Activated T-helper 17 cell treated with anti-CD3 and anti-CD28 coated beads, Interleukin-2, amount 50 U/mL, for 72 hours (primary cell): ENCODE measurements around the gene FAM168A. TPM values are rescaled to one million over a fixed set of nuclear protein-coding genes. Genes with fewer than 3 reads are reported as not detected.
A peak's percentile ranks its signal among the peaks of the same experiment; 100 is the strongest.

Source experiments
- ATAC-seq: fragments of 150-1000 bp; cut with Tn5 transposase; replicated peaks from 2 replicates; pipeline ENCODE4 v1.10.0; 2021; ENCODE audit warnings: mild to moderate bottlenecking, moderate library complexity
- H3K27ac Mint-ChIP-seq: one replicate; pipeline ENCODE4 v1.8.0; 2022; ENCODE audit warnings: mixed read lengths
- H3K27me3 Mint-ChIP-seq: one replicate; pipeline ENCODE4 v1.8.0; 2022; ENCODE audit warnings: mixed read lengths
- H3K36me3 Mint-ChIP-seq: one replicate; pipeline ENCODE4 v1.8.0; 2022; ENCODE audit warnings: low read depth, mild to moderate bottlenecking, mixed read lengths
- H3K4me1 Mint-ChIP-seq: one replicate; pipeline ENCODE4 v1.8.0; 2022; ENCODE audit warnings: mixed read lengths
- H3K4me3 Mint-ChIP-seq: one replicate; pipeline ENCODE4 v1.8.0; 2022; ENCODE audit warnings: mild to moderate bottlenecking, mixed read lengths
- H3K9me3 Mint-ChIP-seq: one replicate; pipeline ENCODE4 v1.8.0; 2022; ENCODE audit warnings: mixed read lengths
- total RNA-seq, 2 donors: library from RNA; stranded (reverse); gene quantifications; one replicate each; pipeline ENCODE4 v1.2.3, GENCODE V29; 2022

FAM168A gene
- total RNA-seq, 2 donors from 2014 or later = 16.0 to 33.2 TPM

DNA sequence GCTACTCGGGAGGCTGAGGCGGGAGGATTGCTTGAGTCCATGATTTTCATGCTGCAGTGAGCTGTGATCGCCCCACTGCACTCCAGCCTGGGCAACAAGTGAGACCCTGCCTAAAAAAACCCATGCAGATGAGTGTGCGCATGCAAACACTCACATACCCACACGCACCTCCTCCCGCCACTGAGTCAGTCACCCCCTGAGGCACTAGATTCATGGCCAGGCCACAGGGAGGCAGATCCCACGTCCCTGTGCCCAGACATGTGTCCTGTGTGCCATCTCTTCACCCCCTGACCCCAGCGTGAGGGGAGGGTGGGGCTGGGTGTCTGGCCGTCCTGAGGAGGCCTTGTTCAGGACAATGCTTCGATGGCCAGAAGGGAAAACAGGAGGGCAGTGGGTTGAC lies 206.2 kb downstream of the FAM168A start:
- no peak overlapping the region for H3K4me3 Mint-ChIP-seq
- no peak overlapping the region for H3K27ac Mint-ChIP-seq
- H3K27me3 Mint-ChIP-seq = no peaks in the 10 kb centered on the region
- peaks cover 5% of the 10 kb centered on the region for H3K4me1 Mint-ChIP-seq
- H3K36me3 Mint-ChIP-seq = peaks cover 52% of the 10 kb centered on the region
- ATAC-seq = no peak
- no peaks in the 10 kb centered on the region for H3K9me3 Mint-ChIP-seq

DNA sequence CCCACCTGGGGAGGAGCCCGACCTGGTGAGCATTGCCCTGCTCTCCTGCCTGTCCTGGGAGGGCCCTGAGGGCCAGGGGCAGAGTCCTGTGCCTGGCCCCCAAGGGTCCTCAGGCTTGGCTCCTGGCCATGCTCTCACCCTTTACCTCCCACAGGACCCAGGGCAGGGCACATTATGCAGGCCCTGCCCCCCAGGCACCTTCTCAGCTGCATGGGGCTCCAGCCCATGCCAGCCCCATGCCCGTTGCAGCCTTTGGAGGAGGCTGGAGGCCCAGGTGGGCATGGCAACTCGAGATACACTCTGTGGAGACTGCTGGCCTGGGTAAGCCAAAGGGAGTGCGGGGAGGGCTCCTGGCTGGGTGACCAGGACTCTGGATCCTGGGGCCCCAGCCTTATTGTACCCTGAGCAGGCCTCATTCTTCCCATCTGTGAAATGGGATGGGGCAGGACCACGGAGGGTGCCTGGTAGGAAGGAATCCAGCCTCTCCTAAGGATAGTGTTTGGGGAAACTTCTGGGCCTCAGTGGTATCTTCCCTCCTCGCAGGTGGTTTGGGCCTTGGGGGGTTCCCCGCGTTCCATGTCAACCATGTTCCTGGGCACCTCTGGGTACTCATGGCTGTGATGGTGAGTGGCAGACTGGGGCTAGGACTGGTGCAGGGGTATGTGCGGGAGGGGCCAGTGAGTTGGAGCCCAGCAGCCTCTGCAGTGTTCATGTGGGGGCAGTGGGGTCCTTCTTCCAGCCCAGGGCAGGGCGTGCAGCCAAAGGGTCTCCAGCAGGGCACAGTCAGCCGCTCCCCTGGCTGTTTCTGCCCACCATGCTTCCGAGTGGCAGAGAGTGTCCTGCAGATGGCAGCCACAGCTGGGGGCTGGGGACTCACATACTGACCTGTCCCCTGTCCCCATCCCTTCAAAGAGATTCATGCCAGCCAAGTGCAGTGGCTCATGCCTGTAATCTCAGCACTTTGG lies 207.0 kb downstream of the FAM168A start:
- Mint-ChIP-seq H3K27ac (no peak overlapping the region), H3K4me1 (peaks cover 5% of the 10 kb centered on the region)
- ATAC-seq = no peak

DNA sequence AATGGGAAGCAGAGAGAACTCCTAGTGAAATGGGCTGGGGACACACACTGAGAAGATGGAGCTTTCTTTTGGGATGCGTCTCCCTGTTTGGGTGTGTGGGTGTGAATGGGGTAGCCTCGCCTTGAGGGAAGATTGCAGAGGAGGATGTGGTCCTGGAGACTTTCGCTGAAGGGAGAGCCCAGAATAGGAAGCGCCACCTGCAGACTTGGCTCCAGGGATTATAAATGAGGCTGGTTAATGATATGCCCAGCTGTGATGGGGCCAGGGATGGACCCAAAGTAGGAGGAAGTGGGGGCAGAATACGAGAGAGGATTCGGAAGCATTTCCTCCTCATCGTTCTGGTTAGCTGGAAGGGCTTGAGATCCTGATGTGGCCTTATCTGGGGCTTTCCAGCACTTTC lies 208.0 kb downstream of the FAM168A start:
- H3K4me3 Mint-ChIP-seq = no peak overlapping the region
- H3K27ac Mint-ChIP-seq = peak overlapping the region; percentile 14
- no peaks in the 10 kb centered on the region for H3K27me3 Mint-ChIP-seq
- peaks cover 36% of the 10 kb centered on the region for H3K36me3 Mint-ChIP-seq
- no peak for ATAC-seq
- H3K9me3 Mint-ChIP-seq = no peaks in the 10 kb centered on the region
- peaks cover 6% of the 10 kb centered on the region for H3K4me1 Mint-ChIP-seq

More for the DNA sequence above, 207.0 kb downstream of the FAM168A start:
- H3K36me3 Mint-ChIP-seq = peaks cover 44% of the 10 kb centered on the region
- no peaks in the 10 kb centered on the region for H3K27me3 Mint-ChIP-seq
- H3K9me3 Mint-ChIP-seq = no peaks in the 10 kb centered on the region
- no peak overlapping the region for H3K4me3 Mint-ChIP-seq

GRCh38 chr11:73389134-73389525 lies 208.8 kb downstream of the FAM168A start:
- Mint-ChIP-seq H3K27ac (no peak overlapping the region), H3K4me3 (no peak overlapping the region), H3K4me1 (peaks cover 14% of the 10 kb centered on the region), H3K9me3 (no peaks in the 10 kb centered on the region), H3K36me3 (peaks cover 29% of the 10 kb centered on the region), H3K27me3 (no peaks in the 10 kb centered on the region)
- no peak for ATAC-seq

- peaks cover 24% of the 10 kb centered on the region for H3K36me3 Mint-ChIP-seq
- H3K4me1 Mint-ChIP-seq = peaks cover 18% of the 10 kb centered on the region
- H3K9me3 Mint-ChIP-seq = no peaks in the 10 kb centered on the region
- H3K27ac Mint-ChIP-seq = peak overlapping the region; percentile 81
- no peak overlapping the region for H3K4me3 Mint-ChIP-seq
- no peak for ATAC-seq
- no peaks in the 10 kb centered on the region for H3K27me3 Mint-ChIP-seq
These were observed 209.4 kb downstream of the FAM168A start for GRCh38 chr11:73388265-73389133.

DNA sequence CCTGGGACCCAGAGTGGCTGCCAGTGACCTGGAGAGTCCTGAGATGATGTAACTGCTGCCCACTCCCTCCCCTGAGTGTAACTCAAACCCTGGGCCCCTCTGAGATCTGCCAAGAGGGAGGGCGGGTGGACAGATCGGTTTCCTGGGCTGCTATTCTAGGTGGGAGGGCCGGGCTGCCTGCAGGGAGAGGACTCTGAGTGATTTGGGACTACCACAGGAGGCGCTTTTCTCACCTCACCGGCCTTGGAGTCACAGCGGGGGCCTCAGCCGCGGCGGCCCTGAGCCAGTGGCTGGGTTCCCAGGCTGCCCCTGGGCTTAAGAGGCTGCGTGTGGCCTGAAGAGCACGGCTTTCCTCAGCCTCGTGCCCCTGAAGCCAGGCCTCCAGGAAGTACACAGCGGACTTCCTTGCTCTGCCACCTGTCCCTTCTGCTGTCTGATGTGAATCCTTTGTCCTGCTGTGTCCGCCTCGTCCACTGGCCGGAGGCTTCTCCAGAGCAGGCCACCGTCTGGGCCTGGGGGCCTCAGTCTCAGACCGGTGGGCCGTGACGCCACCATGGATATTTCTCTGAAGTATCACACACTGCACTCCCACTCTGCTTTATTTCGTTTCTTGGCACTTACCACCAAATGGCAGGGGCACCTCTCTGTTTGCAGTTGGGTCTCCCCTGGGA lies 210.2 kb downstream of the FAM168A start:
- Mint-ChIP-seq H3K27ac (peak overlapping the region; percentile 81), H3K27me3 (no peaks in the 10 kb centered on the region), H3K4me1 (peaks cover 18% of the 10 kb centered on the region), H3K36me3 (peaks cover 19% of the 10 kb centered on the region), H3K9me3 (no peaks in the 10 kb centered on the region), H3K4me3 (no peak overlapping the region)
- no peak for ATAC-seq

DNA sequence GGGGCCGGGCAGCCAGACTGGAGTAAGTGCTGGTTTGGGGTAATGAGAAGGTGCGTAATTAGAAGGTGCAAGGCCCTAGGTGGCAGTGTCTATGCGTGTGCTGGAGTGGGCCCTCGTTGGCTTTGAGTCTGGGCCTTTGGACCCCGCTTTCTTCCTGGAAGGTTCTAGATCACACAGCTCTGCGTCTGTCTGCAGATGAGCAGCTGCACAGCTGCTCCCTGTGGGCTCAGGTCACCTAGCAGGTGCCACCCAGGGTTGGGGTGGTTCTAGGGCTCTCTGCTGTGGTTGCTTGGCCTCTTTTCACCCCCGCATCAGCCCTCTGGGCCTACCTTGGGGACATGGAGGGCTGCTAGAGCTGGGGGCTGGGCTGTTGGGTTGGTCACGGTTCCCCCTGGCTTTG lies 211.4 kb downstream of the FAM168A start:
- Mint-ChIP-seq H3K36me3 (peaks cover 19% of the 10 kb centered on the region), H3K4me3 (no peak overlapping the region), H3K4me1 (peaks cover 18% of the 10 kb centered on the region), H3K27me3 (no peaks in the 10 kb centered on the region), H3K9me3 (no peaks in the 10 kb centered on the region), H3K27ac (peak overlapping the region; percentile 85)
- no peak for ATAC-seq

DNA sequence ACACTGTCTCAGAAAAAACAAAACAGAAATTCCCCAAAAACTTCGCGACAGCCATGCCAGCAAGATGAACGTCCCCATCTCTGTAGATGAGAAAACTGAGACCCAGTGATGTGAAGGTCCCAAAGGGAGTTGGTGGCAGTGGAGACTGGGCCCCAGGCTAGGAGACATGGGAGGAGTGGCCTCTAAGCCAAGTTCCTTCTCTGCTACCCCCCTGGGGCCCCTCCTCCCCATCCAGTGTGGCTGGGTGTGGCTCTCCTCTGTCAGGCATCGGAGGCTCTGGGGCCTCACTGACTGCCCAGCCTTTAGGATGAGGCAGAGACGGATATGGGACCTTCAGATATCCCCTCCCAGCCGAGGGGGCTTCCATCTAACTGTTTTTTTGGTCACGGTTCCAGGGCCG lies 211.9 kb downstream of the FAM168A start:
- H3K27me3 Mint-ChIP-seq = no peaks in the 10 kb centered on the region
- peaks cover 19% of the 10 kb centered on the region for H3K36me3 Mint-ChIP-seq
- H3K27ac Mint-ChIP-seq = peak overlapping the region; percentile 85
- H3K4me1 Mint-ChIP-seq = peaks cover 21% of the 10 kb centered on the region
- no peak overlapping the region for H3K4me3 Mint-ChIP-seq
- no peak for ATAC-seq
- H3K9me3 Mint-ChIP-seq = no peaks in the 10 kb centered on the region

DNA sequence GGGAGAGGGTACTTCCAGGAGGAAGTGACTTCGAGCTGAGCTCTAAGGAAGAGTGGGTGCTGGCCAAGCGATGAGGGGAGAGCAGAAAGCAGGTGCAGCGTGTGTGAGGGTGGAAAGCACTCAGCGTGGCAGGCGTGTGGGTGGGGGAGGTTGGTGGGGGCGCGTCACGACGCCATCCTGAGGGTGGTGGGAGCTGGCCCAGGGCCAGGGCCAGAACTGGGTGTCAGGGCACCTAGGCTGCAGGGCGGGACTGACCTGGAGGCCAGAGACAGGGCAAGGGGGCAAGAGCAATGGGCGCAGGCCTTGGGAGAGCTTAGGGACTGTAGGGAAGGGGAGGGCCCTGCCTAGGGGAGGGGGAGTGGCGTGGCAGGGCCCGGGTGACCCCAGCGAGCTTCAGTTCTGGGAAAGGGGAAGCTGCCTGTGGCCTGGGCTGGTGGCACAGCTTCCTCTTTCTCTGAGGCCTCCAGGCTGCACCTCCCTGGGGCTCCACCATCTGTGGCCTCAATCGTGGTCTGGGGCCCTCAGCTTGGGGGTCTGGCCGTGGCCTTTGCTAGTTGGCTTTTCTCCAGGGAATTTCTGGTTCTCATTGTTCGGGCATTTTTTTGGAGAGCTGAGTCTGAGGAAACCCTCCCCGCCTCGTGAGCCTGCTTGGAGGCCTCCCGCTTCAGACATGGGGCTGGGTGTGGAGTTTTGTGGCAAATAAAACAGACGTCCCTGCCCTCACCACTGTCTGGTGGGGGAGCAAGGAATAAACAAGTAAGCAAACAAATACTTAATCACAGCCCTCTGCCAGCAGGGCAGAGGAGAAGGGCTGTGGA lies 212.8 kb downstream of the FAM168A start:
- H3K36me3 Mint-ChIP-seq = peaks cover 17% of the 10 kb centered on the region
- H3K4me3 Mint-ChIP-seq = peak overlapping the region; percentile 62
- peaks cover 22% of the 10 kb centered on the region for H3K4me1 Mint-ChIP-seq
- peak; percentile 54 for ATAC-seq
- no peaks in the 10 kb centered on the region for H3K9me3 Mint-ChIP-seq
- H3K27me3 Mint-ChIP-seq = no peaks in the 10 kb centered on the region
- H3K27ac Mint-ChIP-seq = peak overlapping the region; percentile 85

GRCh38 chr11:73384531-73384871 lies 213.4 kb downstream of the FAM168A start:
- Mint-ChIP-seq H3K4me3 (peak overlapping the region; percentile 62), H3K27me3 (no peaks in the 10 kb centered on the region), H3K27ac (peak overlapping the region; percentile 85), H3K36me3 (peaks cover 11% of the 10 kb centered on the region), H3K9me3 (no peaks in the 10 kb centered on the region), H3K4me1 (peaks cover 25% of the 10 kb centered on the region)
- ATAC-seq = peak; percentile 1

DNA sequence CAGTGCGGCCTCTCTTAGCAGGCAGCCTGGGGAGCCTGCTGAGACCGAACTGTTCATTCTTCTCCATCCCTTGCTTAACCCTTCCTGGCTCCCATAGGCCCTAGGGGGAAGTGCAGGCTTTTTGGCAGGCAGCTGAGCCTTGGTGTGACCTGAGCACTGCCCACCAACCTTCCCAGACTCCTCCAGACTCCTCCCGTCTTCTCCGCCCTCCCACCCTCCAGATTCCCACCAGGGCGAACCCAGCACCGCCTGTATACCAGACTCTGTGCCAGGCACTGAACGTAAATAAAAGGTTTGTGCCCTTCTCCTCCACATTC lies 213.8 kb downstream of the FAM168A start:
- Mint-ChIP-seq H3K36me3 (peaks cover 7% of the 10 kb centered on the region), H3K4me3 (peak overlapping the region; percentile 62), H3K27ac (peak overlapping the region; percentile 85), H3K27me3 (no peaks in the 10 kb centered on the region), H3K9me3 (no peaks in the 10 kb centered on the region), H3K4me1 (peaks cover 25% of the 10 kb centered on the region)
- ATAC-seq = no peak

GRCh38 chr11:73383249-73384124 lies 214.4 kb downstream of the FAM168A start:
- Mint-ChIP-seq H3K9me3 (no peaks in the 10 kb centered on the region), H3K4me1 (peaks cover 27% of the 10 kb centered on the region), H3K27ac (peak overlapping the region; percentile 85), H3K27me3 (no peaks in the 10 kb centered on the region), H3K36me3 (peaks cover 8% of the 10 kb centered on the region), H3K4me3 (peak overlapping the region; percentile 62)
- no peak for ATAC-seq

- no peak for ATAC-seq
- no peaks in the 10 kb centered on the region for H3K27me3 Mint-ChIP-seq
- no peaks in the 10 kb centered on the region for H3K9me3 Mint-ChIP-seq
- H3K27ac Mint-ChIP-seq = peak overlapping the region; percentile 50
- H3K4me3 Mint-ChIP-seq = no peak overlapping the region
- H3K4me1 Mint-ChIP-seq = peaks cover 29% of the 10 kb centered on the region
- H3K36me3 Mint-ChIP-seq = peaks cover 9% of the 10 kb centered on the region
These were observed 215.2 kb downstream of the FAM168A start for GRCh38 chr11:73382747-73383146.
